HG03558 (cell line): Measurements from ENCODE around the gene CCDC57.
"Not testable (repeated sequence)": the region's sequence is repeated elsewhere in the genome, so short reads cannot be mapped to it uniquely, and the experiment has no call there.

Experiments
- ATAC-seq: cut with Tn5 transposase; IDR thresholded peaks from one replicate; pipeline ENCODE4 v1.9.1; 2021; ENCODE audit warnings: moderate number of reproducible peaks; ENCODE audit not compliant: unreplicated experiment; ENCODE audit errors: extremely low read depth

The CCDC57 gene

DNA sequence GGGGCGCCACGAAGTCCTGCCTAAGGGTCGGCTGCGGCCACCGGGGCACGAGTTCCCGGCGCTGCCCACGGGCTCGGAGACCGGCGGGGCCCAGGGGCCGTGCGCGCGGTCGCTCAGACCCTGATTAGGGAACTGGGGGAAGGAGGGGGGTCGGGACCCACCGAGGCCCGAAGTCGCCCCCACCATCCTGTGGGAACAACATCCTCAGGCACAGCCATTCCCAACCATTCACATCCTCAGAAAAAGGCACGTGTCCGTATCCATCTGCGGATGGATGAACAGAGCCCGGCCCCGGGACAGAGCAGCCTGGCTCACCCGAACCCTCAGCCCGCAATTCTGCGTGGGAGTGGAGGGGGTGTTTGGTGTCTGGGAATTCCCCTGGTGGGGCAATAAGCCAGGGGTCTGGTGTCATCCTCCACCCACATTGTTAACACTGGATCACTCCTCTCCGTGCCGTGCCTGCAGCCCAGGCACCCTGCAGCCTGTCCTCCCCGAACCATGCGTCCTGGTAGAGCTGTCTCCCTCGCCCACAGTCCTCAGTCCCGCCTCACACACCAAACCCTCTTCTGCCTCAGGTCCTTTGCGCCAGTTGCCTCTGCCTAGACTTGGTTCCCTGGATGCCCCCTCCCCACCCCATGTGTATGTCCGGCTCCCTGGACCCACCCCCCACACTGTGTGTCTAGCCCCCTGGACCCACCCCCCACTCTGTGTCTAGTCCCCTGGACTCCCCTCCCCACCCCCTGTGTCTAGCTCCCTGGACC lies 789 bp upstream of the CCDC57 start:
- ATAC-seq = no peak

DNA sequence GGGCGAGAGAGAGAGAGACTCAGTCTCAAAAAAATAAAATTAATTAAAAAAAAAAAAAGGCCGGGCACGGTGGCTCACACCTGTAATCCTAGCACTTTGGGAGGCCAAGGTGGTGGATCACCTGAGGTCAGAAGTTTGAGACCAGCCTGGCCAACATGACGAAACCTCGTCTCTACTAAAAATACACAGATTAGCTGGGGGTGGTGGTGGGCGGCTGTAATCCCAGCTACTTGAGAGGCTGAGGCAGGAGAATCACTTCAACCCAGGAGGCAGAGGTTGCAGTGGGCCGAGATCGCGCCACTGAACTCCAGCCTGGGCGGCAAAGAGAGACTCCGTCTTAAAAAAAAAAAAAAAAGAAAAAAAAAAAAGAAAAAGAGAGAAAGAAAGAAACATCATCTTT lies 2.0 kb downstream of the CCDC57 start:
- ATAC-seq = not testable (repeated sequence)

DNA sequence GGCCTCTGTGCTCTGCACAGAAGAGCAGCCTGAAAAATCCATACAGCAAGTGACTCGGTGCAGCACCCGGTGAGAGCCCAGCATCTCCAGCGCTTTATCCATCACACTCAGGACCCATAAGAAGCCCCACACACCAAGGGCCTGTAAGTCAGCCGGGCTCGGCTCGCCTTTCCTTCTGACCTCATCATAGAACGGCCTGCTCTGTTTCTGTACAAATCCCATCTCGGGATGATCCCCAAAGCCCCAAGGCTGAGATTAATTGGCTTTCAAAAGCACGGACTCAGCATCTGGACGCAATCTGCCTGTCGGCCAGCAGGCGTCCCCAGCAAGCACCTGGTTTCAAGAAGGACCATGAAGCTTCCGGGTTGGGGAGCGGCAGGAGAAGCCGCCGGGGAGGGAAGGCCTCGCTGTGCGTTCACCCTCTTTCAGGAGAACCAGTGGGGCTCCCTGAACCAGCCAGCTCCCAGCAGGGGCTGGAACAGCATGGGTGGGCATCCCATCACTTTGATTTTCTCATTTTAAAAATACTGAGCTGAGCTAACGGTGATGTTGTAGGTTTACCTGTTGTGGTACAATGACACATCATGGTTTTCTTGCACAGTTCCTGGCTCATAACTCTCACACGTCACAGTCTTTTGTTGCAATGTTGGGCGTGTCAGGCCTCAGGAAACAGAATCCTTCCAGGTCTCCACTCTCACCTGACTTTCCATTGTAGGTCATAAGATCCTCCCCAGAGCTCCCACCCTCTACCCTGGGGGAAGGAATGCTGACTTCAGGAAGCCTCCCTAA lies 6.7 kb downstream of the CCDC57 start:
- no peak for ATAC-seq

DNA sequence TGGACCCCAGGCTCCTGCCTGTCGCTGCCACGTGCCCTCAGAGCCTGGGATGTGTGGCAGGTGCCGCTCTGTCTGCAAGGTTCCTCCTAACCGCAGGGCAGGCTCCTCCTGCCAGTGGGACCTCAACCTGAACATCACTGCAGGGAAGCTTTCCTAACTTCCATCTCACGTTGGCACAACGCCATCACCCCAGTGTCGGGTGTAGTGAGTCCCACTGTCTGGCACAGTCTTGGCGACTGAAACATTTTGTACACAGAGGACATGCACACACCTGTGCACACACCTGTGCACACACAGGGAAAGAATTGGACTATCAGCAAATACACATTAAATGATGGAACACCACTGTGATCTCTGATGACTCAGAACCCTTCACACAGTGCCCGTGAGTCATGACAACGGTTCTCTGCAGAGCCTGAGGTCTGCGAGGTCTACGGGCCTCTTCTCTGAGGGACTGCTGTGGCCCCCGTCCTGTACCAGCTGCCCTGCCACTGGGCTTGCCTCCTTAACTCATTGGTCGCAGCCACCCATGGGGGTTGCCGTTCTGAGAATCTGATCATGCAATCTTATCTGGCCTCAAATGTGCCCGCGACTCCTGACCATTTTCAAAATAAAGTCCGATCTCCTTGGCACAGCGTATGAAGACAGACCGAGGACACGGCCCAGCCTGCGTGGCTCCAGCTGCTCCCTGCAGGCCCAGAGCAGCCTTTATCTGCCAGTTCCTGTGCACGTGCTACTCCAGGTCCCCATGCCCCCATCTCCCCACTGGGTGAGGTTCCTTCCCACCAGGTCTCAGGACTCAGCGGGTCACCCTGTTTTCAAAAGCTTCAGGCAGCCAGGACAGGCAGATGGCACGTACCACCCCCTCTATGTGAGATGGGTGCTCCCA lies 7.6 kb downstream of the CCDC57 start:
- ATAC-seq = no peak

DNA sequence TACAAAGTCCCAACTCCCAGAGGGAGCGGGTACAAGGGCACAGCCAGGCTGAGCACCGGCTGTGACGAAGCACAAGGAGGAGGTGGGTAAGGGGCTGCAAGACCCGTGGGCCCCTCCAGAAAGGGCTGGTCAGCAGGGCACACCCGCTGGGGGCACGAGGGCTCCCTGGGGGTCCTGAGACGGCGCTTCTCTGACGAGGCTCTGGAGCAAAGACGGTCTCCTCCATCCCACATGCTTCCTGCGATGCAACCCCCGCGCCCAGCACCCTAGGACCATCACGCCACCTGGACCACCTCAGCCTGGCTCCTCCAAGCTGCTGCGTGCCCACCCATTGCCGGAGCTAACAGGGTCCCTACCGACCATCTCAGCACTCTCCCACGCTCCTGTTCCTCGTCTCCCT lies 8.7 kb downstream of the CCDC57 start:
- no peak for ATAC-seq

DNA sequence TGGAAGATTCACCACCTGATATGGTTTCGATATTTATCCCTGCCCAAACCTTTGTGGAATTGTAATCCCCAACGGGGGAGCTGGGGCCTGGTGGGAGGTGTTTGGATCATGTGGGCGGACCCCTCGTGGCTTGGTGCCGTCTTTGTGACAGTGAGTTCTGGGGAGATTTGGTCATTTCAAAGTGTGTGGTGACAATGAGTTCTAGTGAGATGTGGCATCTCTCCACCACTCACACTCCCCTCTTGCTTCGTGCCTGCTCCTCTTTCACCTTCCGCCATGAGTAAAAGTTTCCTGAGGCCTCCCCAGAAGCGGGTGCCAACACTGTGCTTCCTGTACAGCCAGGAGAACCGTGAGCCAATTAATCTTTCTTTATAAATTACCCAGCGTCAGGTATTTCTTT lies 9.7 kb downstream of the CCDC57 start:
- ATAC-seq = no peak

DNA sequence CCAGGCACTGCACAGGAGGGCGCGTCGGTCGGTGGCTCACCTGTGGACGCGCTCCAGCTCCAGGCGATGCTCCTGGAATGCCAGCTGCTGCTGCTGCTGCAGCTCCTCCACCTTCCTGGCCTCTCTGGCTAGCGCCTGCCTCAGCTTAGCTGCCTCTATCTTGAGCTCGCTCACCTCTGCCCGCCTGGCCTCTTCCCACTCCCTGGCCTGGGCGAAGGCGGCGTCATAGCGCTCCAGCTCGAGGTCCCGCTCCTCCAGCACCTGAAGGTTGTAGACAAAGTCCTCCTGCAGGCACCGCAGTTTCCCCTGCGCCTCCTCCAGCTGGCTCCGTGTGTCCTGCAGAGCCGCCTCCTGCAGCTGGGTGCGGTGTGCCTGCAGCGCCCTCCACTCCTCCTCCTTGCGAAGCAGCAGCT lies 11.1 kb downstream of the CCDC57 start:
- ATAC-seq = no peak

DNA sequence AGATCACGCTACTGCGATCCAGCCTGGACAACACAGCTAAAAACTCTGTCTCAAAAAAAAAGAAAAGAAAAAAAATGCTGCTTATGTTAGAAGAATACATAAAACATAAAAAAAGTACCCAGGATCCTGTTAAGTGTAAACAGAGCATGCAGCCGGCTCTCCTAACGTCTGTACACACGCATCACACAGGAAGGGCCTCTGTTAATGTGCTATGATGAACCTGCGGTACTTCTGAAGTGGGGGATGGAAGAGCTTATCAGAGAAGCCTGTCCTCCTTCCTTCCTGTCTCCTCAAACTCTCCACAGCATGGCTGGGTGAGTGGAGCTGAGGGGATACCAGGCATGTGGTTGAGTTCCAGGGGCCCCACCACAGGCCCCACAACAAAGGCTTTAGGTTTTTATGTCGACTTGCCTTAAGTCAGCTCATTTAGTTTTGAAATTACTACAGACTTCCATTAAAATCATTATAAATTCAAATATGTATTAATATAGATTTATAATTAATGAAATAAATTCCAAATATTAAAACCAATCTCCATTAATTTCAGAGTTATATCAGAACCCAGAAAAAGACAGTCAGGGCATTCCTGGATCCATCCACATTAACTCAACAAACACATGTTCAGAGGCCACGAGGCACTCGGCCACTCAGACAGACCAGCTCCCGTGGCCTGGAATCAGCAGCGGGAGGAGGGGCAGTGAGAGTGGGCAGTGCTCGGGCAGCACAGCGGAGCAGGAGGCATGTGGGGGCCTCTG lies 11.7 kb downstream of the CCDC57 start:
- no peak for ATAC-seq

DNA sequence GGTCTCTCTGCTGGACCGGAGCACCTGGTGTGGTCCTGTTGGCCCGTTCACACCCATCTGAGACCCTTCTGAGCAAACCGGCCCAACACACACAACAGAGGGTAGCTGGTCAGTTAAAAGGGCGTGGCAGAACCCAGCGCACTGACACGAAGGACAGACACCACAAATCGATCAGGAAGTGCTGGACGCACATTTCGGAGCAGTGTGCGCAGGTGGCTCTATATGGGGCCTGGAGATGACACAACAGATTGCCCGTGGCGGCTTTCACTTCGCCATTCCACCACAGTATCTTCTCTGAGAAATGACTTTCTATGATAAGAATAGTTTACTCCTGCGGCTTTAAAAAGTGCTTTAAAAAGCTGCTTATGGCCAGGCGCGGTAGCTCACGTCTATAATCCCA lies 12.5 kb downstream of the CCDC57 start:
- no peak for ATAC-seq

DNA sequence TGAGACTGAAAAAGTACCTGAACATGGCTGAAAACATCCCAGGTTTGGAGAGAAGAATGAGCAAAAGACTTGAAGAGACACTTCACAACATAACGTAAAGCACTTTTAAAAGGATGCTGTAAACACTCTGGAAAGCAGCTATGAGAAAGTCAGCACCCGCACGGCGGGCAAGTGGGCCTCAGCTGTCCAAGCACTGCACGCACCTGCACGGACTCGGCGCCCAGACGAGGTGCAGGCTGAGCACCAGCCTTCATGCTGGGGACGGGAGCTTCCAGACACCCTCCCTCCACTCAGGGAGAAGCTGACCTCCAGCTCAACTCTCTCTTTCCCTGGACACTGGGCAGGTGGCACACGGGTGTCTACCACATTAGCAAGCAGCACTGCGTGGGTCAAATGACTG lies 13.1 kb downstream of the CCDC57 start:
- ATAC-seq = no peak

DNA sequence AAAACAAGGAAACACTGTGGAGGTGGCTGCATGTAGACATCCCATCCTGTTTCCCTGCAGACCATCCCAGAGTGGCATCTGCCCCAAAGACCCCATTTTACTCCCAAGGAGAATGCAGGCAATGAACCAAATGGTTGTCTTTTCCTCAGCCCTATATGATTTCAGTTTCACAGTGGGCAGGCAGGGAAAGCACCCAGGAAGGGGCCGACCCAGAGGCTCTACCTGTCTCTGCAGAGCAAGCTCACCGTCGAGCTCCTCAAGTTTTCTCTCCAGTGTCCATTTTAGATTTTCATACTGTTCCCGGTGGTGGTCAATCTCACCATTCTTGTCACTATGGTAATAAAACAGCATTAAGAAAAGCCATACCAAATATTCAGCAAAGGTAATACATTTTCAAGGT lies 14.6 kb downstream of the CCDC57 start:
- no peak for ATAC-seq

DNA sequence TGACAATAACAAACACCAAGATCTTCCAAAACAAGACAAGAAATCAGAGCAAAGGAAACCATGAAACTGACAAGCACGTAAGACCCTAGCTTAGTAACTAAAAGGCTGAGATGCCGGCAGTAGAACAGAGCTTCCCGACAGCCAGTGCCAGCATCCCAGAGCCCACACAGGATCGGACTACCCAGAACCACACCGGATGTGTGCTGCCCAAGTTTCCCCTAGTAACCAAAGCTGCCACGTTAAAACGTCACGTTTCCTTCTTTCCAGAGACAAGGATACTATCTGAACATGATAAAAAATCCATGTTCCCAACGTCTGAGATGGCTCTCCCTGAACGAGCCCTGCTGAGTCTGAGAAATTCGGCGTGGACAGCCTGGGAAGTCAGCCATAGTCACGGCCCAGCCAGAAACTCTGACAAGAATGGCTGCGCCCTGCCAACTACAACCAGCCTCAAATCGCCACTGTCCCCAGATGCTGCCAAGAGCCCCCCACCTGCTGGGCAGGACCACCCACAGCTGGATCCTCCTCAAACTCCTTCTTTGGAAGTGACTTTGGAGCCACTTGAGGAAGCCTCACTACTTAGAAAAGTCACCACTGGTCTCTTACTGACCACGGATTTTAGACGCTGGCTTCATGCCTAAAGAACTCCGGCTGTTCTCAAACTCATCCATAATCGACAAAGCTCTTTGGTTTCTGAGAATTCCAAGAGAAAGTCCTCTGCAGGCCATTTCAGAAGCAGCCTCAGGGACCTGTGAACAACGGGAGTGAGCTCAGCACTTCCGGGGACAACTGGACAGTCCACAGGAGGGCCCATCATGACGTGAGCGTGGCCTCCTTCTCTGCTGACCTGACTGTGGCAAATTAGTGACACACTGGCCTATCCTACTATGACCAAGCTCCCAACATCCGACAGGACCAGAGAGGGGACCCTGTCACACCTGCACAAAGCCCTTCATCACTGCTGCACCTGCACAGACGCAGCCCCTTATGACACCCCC lies 16.7 kb downstream of the CCDC57 start:
- ATAC-seq = no peak

DNA sequence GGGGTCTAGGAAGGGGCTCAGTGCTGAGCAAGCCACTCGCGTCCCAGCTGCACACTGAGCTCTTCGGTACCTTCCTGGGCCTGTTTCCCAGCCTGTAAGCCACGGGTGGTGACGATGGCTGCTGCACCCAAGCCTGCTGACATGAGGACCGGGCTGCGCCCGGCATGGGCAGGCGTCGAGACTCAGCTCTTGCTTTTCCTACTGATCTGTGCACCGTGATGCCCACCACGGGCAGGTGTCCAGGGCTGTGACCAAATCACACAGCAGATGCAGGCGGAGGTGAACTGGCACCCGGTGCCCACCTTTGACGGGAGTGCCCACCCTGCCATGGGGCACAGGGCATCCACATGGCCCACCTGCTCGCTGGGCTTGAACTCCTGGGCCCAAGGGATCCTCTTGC lies 17.9 kb downstream of the CCDC57 start:
- no peak for ATAC-seq

DNA sequence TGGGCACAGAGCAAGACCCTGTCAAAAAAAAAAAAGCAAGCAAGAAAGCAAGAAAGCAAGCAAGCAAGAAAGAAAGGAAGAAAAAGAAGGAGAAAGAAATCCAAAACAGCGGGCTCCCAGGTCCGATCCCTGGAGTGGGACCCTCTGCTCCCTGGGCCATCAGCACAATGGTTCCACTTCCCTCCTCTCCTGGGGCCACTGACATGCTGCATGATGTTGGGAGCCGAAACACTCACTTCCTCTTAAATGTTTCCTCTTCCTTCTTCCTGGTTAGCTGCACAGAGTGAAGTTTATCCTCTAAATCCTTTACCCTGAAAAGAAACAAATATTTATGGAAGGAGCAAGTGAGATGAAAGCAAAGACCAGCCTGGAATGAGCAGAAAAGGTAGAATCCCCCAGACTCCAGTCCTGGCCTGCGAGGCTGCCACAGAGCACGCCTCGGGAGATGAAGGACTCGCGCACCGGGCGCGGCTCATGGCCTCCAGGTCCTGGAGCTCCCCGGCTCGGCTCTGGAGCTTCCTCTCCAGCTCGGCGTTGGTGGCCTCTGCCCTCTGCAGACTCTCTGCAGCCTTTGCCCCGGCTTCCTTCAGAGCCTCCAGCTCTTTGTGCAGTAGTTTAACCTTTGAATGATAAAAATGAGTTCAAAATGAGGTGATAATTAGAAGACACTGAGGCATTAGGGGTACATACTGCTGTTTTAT lies 19.0 kb downstream of the CCDC57 start:
- ATAC-seq = no peak

DNA sequence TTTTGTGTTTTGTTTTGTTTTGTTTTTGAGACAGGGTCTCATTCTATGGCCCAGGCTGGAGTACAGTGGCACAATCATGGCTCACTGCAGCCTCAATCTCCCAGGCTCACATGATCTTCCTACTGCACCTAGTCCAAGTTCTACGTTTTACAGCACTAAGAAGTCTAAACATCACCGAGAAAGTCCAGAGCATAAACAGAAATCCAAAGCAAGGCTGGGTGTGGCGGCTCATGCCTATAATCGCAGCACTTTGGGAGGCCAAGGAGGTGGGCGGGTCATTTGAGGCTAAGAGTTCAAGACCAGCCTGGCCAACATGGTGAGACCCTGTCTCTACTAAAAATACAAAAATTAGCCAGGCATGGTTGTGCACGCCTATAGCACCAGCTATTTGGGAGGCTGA lies 19.6 kb downstream of the CCDC57 start:
- ATAC-seq = not testable (repeated sequence)

DNA sequence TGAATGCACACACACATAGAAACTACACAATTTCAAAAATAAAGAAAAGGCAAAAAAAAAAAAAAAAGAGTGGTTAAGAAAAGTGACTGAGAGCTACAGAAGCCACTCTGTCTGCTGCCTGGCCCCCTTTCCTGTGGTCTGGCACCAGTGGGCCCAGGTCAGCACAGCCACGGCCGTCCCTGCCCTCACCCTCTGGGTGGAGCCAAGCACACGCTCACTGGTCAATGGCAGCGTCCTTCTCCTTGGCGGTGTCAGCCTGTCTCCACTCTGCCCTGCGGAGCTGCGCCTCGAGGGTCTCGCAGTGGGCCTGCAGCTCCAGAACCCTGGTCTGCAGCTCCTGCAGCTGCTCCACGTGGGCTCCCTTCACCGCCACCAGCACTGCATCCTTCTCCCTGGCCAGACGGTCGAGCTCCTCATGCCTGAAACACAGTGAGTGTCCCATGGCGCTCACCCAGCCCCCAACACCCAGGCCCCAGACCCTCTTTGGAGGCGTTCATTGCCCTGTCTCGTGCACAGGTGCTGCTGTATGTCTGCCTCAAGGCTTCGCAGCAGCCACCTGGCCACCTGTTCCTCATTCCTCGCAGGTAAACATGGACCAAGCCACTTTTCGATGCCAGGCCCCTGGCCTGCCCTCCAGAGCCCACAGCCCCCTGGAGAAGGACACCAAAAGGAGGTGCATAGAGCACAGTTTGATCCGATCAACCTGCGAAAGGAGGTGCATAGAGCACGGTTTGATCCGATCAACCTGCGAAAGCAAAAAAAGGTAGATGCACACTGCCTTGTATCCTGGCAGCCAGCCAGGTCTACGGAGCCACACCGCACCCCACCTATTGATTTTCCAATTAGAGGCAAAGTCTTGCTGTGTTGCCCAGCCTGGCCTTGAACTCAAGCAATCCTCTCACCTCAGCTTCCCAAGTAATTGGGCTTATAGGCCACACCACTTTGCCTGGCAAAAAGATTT lies 24.4 kb downstream of the CCDC57 start:
- ATAC-seq = no peak

DNA sequence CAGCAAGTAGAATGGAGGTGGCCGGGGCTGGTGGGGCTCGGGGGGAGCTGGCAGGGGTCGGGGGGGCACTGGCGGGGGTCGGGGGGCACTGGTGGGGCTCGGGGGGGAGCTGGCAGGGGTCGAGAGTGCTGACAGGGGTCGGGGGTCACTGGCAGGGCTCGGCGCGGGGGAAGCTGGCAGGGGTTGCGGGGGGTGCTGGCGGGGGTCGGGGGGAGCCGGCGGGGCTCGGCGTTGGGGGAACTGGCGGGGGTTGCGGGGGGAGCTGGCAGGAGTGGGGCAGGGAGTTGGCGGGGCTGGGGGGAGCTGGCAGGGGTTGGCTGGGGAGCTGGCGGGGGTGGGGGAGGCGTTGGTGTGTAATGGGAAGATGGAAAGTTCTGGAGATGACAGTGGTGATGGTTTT lies 25.1 kb downstream of the CCDC57 start:
- ATAC-seq = no peak
